Fibroblast of mammary gland (primary cell): ENCODE measurements around the gene PTPRF.
"Not testable (repeated sequence)": the region's sequence is repeated elsewhere in the genome, so short reads cannot be mapped to it uniquely, and the experiment has no call there.

ENCODE experiments used
- DNase-seq: peaks from one replicate; pipeline ENCODE4 v3.0.0-alpha.2; 2010; ENCODE audit warnings: low read depth
- H3K4me3 ChIP-seq: 2 replicates; pipeline ENCODE4 v1.5.1; 2011; ENCODE audit warnings: low read depth, mild to moderate bottlenecking, low read length, moderate library complexity; ENCODE audit not compliant: control insufficient read depth
- CTCF ChIP-seq: conservative IDR thresholded peaks from 2 replicates; pipeline ENCODE4 v1.5.1; 2011; ENCODE audit warnings: low read depth, low read length, inconsistent platforms; ENCODE audit not compliant: control insufficient read depth, insufficient read depth

PTPRF gene

GRCh38 chr1:43625063-43625780, 94.5 kb downstream of the PTPRF start:
- no peak for DNase-seq
- TF ChIP-seq CTCF, result no peak
- H3K4me3 ChIP-seq, result no peak overlapping the region

- no peak for DNase-seq
- no peak for TF ChIP-seq CTCF
- no peak overlapping the region for H3K4me3 ChIP-seq
These were observed 101.5 kb downstream of the PTPRF start for GRCh38 chr1:43632135-43632670.

GRCh38 chr1:43634721-43635120, 104.0 kb downstream of the PTPRF start:
- DNase-seq, result no peak
- no peak for TF ChIP-seq CTCF
- no peak overlapping the region for H3K4me3 ChIP-seq

- no peak for TF ChIP-seq CTCF
- DNase-seq, result no peak
- no peak overlapping the region for H3K4me3 ChIP-seq
These were observed 105.4 kb downstream of the PTPRF start for GRCh38 chr1:43636006-43636641.

GRCh38 chr1:43637267-43637666, 106.6 kb downstream of the PTPRF start:
- DNase-seq, result no peak
- TF ChIP-seq CTCF, result no peak
- H3K4me3 ChIP-seq, result no peak overlapping the region

GRCh38 chr1:43638381-43638780, 107.7 kb downstream of the PTPRF start:
- DNase-seq, result not testable (repeated sequence)

More at GRCh38 chr1:43638381-43638780, 107.7 kb downstream of the PTPRF start:
- H3K4me3 ChIP-seq, result not testable (repeated sequence)
